PC-9 (cell line): Measurements from ENCODE around the gene PTGER1.
"Not testable (repeated sequence)": the region's sequence is repeated elsewhere in the genome, so short reads cannot be mapped to it uniquely, and the experiment has no call there.

Source experiments
- EZH2 ChIP-seq: fragments of 200-600 bp; sonication (generic); IDR thresholded peaks from 2 replicates; pipeline ENCODE4 v1.8.0; 2017; ENCODE audit warnings: antibody characterized with exemption, low read depth
- TF ChIP-seq, protein P1 (sequence below): fragments of 200-600 bp; sonication (generic); conservative IDR thresholded peaks from 2 replicates; pipeline ENCODE4 v1.6.1; 2017; ENCODE audit warnings: mixed run types, antibody characterized with exemption, mild to moderate bottlenecking, moderate library complexity

DNA sequence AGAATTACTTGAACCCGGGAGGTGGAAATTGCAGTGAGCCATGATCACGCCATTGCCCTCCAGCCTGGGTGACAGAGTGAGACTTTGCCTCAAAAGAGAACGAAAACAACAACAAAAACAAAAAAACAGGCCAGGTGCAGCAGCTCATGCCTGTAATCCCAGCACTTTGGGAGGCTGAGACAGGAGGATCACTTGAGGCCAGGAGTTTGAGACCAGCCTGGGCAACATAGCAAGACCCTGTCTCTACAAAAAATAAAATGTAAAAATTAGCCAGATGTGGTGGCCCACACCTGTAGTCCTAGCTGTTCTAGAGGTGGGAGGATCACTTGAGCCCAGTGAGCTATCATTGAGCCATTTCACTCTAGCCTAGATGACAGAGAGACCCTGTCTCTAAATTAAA lies 22.9 kb downstream of the PTGER1 start:
- TF ChIP-seq, protein P1, sequence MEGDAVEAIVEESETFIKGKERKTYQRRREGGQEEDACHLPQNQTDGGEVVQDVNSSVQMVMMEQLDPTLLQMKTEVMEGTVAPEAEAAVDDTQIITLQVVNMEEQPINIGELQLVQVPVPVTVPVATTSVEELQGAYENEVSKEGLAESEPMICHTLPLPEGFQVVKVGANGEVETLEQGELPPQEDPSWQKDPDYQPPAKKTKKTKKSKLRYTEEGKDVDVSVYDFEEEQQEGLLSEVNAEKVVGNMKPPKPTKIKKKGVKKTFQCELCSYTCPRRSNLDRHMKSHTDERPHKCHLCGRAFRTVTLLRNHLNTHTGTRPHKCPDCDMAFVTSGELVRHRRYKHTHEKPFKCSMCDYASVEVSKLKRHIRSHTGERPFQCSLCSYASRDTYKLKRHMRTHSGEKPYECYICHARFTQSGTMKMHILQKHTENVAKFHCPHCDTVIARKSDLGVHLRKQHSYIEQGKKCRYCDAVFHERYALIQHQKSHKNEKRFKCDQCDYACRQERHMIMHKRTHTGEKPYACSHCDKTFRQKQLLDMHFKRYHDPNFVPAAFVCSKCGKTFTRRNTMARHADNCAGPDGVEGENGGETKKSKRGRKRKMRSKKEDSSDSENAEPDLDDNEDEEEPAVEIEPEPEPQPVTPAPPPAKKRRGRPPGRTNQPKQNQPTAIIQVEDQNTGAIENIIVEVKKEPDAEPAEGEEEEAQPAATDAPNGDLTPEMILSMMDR, result not testable (repeated sequence)
- not testable (repeated sequence) for TF ChIP-seq EZH2
